B cell (primary cell): ENCODE data around the gene SLC48A1. TPM values are rescaled to one million over a fixed set of nuclear protein-coding genes. Genes with fewer than 3 reads are reported as not detected.

Experiments used
- ATAC-seq: fragments of 200-7000 bp; cut with Tn5 transposase; one replicate; pipeline ENCODE4 v1.10.0; 2021; ENCODE audit warnings: low read depth, mild to moderate bottlenecking, moderate number of reproducible peaks, moderate library complexity
- CTCF ChIA-PET: fragments of 350-600 bp; sonication (Branson Sonifier 250); formaldehyde crosslinking; loops from one replicate; lab custom pipeline; 2021; ENCODE audit warnings: antibody characterized with exemption, inconsistent platforms; lab: Charles Lee
- POLR2A ChIA-PET: fragments of 350-600 bp; sonication (Branson Sonifier 250); formaldehyde crosslinking; loops from one replicate; lab custom pipeline; 2021; ENCODE audit warnings: antibody characterized with exemption; lab: Charles Lee
- DNase-seq: peaks from one replicate; pipeline ENCODE4 v3.0.0; 2013
- H2AFZ ChIP-seq: 2 replicates; pipeline ENCODE4 v1.6.1; 2012; ENCODE audit warnings: mild to moderate bottlenecking, low read depth, low read length; ENCODE audit not compliant: insufficient read depth, poor library complexity, severe bottlenecking
- H3K27ac ChIP-seq, 2 donors: 1 replicate in 1 of 2; 2 replicates in 1 of 2; pipeline ENCODE4 v1.5.1; 2012 to 2013; ENCODE audit warnings: low read length in 2 of 2, mild to moderate bottlenecking in 2 of 2, moderate library complexity in 1 of 2
- H3K27me3 ChIP-seq, 4 experiments: fragments of 200-600 bp in 1 of 4; sonication (generic) in 1 of 4; replicated peaks in 1 of 4; 1 replicate in 2 of 4; 2 replicates in 2 of 4; pipeline versions ENCODE4 v1.6.1 to v1.7.0; 2013 to 2016; ENCODE audit warnings: low read length in 3 of 4, mild to moderate bottlenecking in 2 of 4, mixed read lengths in 1 of 4, moderate library complexity in 1 of 4; ENCODE audit not compliant: insufficient read depth in 4 of 4, control insufficient read depth in 3 of 4; ENCODE audit errors: control extremely low read depth in 1 of 4
- H3K36me3 ChIP-seq, 2 experiments: replicated peaks in 1 of 2; 1 replicate in 1 of 2; 2 replicates in 1 of 2; pipeline versions ENCODE4 v1.6.1 to v1.7.1; 2013; ENCODE audit warnings: low read length in 1 of 2; ENCODE audit not compliant: insufficient read depth in 2 of 2, control insufficient read depth in 1 of 2; ENCODE audit errors: control extremely low read depth in 1 of 2, extremely low read depth in 1 of 2
- H3K4me1 ChIP-seq, 2 donors: fragments of 200-600 bp in 1 of 2; sonication (generic) in 1 of 2; 1 replicate in 1 of 2; 2 replicates in 1 of 2; pipeline versions ENCODE4 v1.5.1 to v1.6.1; 2013 to 2017; ENCODE audit warnings: low read length in 2 of 2; ENCODE audit not compliant: control insufficient read depth in 2 of 2, insufficient read depth in 2 of 2
- H3K4me2 ChIP-seq: replicated peaks from 2 replicates; pipeline ENCODE3; 2012; ENCODE audit warnings: mild to moderate bottlenecking, low read depth, low read length; ENCODE audit not compliant: poor library complexity, severe bottlenecking
- H3K4me3 ChIP-seq, 5 experiments: fragments of 200-600 bp in 1 of 5; sonication (generic) in 1 of 5; 1 replicate in 3 of 5; 2 replicates in 2 of 5; pipeline versions ENCODE4 v1.5.1 to v1.7.0; 2011 to 2016; ENCODE audit warnings: low read length in 4 of 5, mild to moderate bottlenecking in 4 of 5, low read depth in 2 of 5, control low read depth in 1 of 5, moderate library complexity in 1 of 5; ENCODE audit not compliant: insufficient read depth in 1 of 5; ENCODE audit errors: control extremely low read depth in 1 of 5, extremely low read depth in 1 of 5
- H3K79me2 ChIP-seq: fragments of 200-600 bp; sonication (generic); one replicate; pipeline ENCODE4 v1.6.0; 2016; ENCODE audit warnings: low read length; ENCODE audit not compliant: control insufficient read depth, insufficient read depth
- H3K9ac ChIP-seq: fragments of 200-600 bp; sonication (generic); 2 replicates; pipeline ENCODE4 v1.6.1; 2017; ENCODE audit warnings: mild to moderate bottlenecking, low read length, moderate library complexity
- H3K9me3 ChIP-seq, 3 donors: one replicate each; pipeline versions ENCODE4 v1.6.1 to v1.7.1; 2013; ENCODE audit warnings: low read length in 2 of 3; ENCODE audit not compliant: control insufficient read depth in 2 of 3, insufficient read depth in 1 of 3; ENCODE audit errors: control extremely low read depth in 1 of 3
- H4K20me1 ChIP-seq: 2 replicates; pipeline ENCODE4 v1.6.0; 2012; ENCODE audit warnings: mild to moderate bottlenecking, low read length; ENCODE audit not compliant: insufficient read depth, control insufficient read depth, poor library complexity, severe bottlenecking
- H3K27ac Mint-ChIP-seq: one replicate; pipeline ENCODE4 v1.8.0; 2021; ENCODE audit warnings: mixed read lengths
- H3K27me3 Mint-ChIP-seq: one replicate; pipeline ENCODE4 v1.8.0; 2021; ENCODE audit warnings: mixed read lengths
- H3K4me1 Mint-ChIP-seq: one replicate; pipeline ENCODE4 v1.8.0; 2021; ENCODE audit warnings: mixed read lengths
- H3K4me3 Mint-ChIP-seq: one replicate; pipeline ENCODE4 v1.8.0; 2021; ENCODE audit warnings: mixed read lengths
- H3K9me3 Mint-ChIP-seq: one replicate; pipeline ENCODE4 v1.8.0; 2022; ENCODE audit warnings: mixed read lengths; ENCODE audit not compliant: insufficient read depth
- EZH2 ChIP-seq: IDR thresholded peaks from 2 replicates; pipeline ENCODE4 v1.6.1; 2012; ENCODE audit warnings: borderline replicate concordance, low read depth, mild to moderate bottlenecking, moderate library complexity, low read length; ENCODE audit not compliant: insufficient read depth, poor library complexity, severe bottlenecking
- WGBS: methylation state at CpG from one replicate; pipeline ENCODE4 v1.1.5; 2013; ENCODE audit warnings: missing lambda C conversion rate; ENCODE audit not compliant: insufficient coverage; 5-methylcytosine and 5-hydroxymethylcytosine counted together
- intact Hi-C: fragments of 100-400 bp; cut with micrococcal nuclease; formaldehyde crosslinking; loops from one replicate; pipeline ENCODE4 v1.10.0; 2022
- polyA plus RNA-seq: library from polyadenylated mRNA; depleted of rRNA; stranded (reverse); fragments of >200 nt; gene quantifications from 2 replicates; pipeline ENCODE4 v1.2.3, GENCODE V29; 2012
- total RNA-seq, 2 donors: library from RNA; stranded (reverse); fragments of 120-200 nt in 1 of 2; gene quantifications; 1 replicate in 1 of 2; 2 replicates in 1 of 2; pipeline versions ENCODE4 v1.2.3 to v1.2.4, GENCODE V29; 2013 to 2022
- TF ChIP-seq, protein P1 (sequence below): fragments of 200-600 bp; IDR thresholded peaks from one replicate; pipeline ENCODE4 v1.8.0; 2022; ENCODE audit warnings: antibody characterized with exemption, mild to moderate bottlenecking

The SLC48A1 gene
- total and polyA plus RNA-seq, 2 donors (not counting 1 experiment from before 2014, with no cell fraction given): 8.0 to 20.0 TPM

DNA sequence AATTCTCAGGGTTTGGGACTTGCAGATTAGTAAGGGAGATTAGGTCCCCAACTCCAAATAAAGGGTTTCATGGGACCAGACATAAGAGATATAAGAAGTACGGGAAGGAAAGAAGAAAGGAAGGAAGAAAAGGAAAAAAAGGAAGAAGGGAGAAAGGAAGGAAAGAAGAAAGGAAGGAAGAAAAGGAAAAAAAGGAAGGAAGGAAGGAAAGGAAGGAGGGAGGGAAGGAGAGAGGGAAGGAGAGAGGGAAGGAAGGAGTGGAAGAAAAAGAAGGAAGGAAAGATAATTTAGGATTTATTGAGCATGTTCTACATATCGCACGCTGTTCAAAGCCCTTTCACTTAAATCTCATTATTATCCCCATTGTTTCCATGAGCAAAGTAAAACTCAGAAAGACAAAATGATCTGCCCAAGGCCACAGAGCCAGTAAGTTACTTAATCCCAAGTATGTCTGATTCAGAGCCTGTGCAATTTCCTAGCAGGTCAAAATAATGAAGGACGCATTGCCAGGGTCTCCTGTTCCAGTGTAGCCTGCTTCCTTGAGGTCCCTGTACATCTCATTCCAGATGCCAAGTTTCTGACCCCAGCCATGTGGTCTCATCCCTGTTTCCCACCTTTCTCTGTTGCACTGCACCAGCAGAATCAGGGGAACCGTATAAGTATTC, 50.5 kb downstream of the SLC48A1 start:
- DNase-seq: no peak
- WGBS: 90% methylated on average over 4 of the region's 5 CpGs
- H3K9me3 Mint-ChIP-seq: no peaks in the 10 kb centered on the region
- Histone ChIP-seq H3K4me2 (no peak overlapping the region), H3K4me1 (peaks cover 20 to 32% of the 10 kb centered on the region in 2 donors), H3K27me3 (no peaks in the 10 kb centered on the region), H3K9ac (no peak overlapping the region), H2AFZ (no peak overlapping the region), H4K20me1 (no peaks in the 10 kb centered on the region), H3K4me3 (no peak overlapping the region), H3K27ac (no peak overlapping the region), H3K79me2 (peaks cover 17% of the 10 kb centered on the region), H3K36me3 (no peaks in the 10 kb centered on the region), H3K9me3 (no peaks in the 10 kb centered on the region)
- H3K27ac Mint-ChIP-seq: peak overlapping the region; percentile 82
- intact Hi-C loops: no loop called here
- H3K4me3 Mint-ChIP-seq: peak overlapping the region; percentile 34
- POLR2A ChIA-PET: interaction anchor here (1.1 to 1.3 kb wide), 3 partner anchors 10 kb away, joined by 3 to 7 read pairs (median 4); no protein-coding TSS in a partner anchor
- no peaks in the 10 kb centered on the region for H3K27me3 Mint-ChIP-seq
- TF ChIP-seq, protein P1, sequence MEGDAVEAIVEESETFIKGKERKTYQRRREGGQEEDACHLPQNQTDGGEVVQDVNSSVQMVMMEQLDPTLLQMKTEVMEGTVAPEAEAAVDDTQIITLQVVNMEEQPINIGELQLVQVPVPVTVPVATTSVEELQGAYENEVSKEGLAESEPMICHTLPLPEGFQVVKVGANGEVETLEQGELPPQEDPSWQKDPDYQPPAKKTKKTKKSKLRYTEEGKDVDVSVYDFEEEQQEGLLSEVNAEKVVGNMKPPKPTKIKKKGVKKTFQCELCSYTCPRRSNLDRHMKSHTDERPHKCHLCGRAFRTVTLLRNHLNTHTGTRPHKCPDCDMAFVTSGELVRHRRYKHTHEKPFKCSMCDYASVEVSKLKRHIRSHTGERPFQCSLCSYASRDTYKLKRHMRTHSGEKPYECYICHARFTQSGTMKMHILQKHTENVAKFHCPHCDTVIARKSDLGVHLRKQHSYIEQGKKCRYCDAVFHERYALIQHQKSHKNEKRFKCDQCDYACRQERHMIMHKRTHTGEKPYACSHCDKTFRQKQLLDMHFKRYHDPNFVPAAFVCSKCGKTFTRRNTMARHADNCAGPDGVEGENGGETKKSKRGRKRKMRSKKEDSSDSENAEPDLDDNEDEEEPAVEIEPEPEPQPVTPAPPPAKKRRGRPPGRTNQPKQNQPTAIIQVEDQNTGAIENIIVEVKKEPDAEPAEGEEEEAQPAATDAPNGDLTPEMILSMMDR: no peak
- TF ChIP-seq EZH2: no peak
- ATAC-seq: no peak
- CTCF ChIA-PET: interaction anchor here (1.1 to 38.8 kb wide), 8 partner anchors 10 to 57 kb away, joined by 3 to 1203 read pairs (median 8); no protein-coding TSS in a partner anchor
- H3K4me1 Mint-ChIP-seq: peaks cover 46% of the 10 kb centered on the region

DNA sequence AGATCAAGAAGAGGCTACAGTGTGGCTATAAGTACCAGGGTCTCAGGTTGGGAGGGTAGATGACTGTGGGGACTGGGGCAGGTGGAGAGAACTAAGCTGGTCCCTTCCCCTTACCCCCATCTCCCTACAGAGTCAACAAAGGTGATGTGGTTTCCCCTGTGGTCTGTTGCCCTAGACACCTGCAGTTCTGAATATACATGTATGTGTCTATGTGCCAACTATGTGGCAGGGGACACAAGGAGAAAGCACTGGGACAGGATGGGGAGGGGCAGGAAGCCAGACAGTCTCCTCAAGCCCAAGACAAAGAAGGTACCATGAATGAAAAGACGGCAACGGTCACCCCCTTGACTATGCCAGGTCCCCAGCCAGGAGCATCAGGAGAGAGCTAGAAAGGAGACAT, 51.2 kb downstream of the SLC48A1 start:
- Histone ChIP-seq H3K4me1 (peaks cover 18 to 27% of the 10 kb centered on the region in 2 donors), H3K4me2 (no peak overlapping the region), H3K4me3 (no peak overlapping the region), H2AFZ (peak overlapping the region; percentile 20), H3K27ac (no peak overlapping the region), H3K36me3 (no peaks in the 10 kb centered on the region), H3K27me3 (no peaks in the 10 kb centered on the region), H3K9ac (no peak overlapping the region), H3K79me2 (peaks cover 11% of the 10 kb centered on the region), H4K20me1 (no peaks in the 10 kb centered on the region), H3K9me3 (no peaks in the 10 kb centered on the region)
- intact Hi-C loops: no loop called here
- POLR2A ChIA-PET: interaction anchor here (1.1 to 1.6 kb wide), 3 partner anchors 9 to 16 kb away, joined by 4 to 7 read pairs (median 4); no protein-coding TSS in a partner anchor
- H3K27ac Mint-ChIP-seq: peak overlapping the region; percentile 82
- 65% methylated on average over 2 of the region's 2 CpGs for WGBS
- peaks cover 40% of the 10 kb centered on the region for H3K4me1 Mint-ChIP-seq
- no peaks in the 10 kb centered on the region for H3K27me3 Mint-ChIP-seq
- no peaks in the 10 kb centered on the region for H3K9me3 Mint-ChIP-seq
- peak overlapping the region; percentile 34 for H3K4me3 Mint-ChIP-seq
- no peak for TF ChIP-seq EZH2
- TF ChIP-seq, protein P1: no peak
- DNase-seq: no peak
- CTCF ChIA-PET: interaction anchor here (1.1 to 2.3 kb wide), 5 partner anchors 10 to 80 kb away, joined by 3 to 11 read pairs (median 4); no protein-coding TSS in a partner anchor
- ATAC-seq: no peak
